ENCODE results near the gene MAP2.

DNA sequence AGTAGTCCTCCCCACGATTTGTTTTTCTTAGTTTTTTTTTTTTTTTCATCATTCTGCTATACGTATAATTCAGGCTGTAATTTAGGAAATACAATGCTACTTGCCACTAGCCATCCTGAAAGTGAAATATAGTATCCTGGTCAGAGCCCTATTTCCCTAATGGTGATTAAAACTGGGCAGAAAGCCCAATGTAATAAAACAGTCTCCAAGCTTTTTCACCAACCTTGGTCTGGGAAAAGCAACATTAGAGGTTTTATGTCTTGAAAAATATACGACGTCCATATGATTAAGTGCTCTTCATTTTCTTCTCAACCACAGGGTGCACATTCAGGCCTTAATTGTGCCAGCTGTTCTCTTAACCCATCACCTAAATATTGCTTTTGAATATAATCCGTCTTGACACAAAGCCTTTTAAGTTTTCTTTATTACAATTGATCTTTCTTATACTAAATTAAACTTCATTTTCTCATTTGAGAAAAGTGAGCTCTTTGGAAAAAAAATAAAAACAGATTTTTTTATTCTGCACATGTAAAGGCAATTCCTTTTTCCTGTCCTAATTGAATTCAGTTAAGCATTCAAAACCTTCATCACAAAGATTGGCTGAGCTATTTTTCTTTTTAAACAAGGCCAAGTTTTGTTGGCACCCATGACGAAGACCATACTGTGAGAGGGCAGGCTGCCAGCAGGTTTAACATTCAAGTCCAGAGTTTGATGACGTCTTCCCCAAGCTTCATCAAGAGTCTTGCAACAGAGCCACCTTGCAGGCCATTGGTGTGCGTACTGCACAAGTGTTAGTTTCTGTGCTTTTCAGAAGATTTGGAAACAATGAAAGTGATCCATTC, 52.7 kb downstream of the MAP2 start:
- TF ChIP-seq, protein P1, sequence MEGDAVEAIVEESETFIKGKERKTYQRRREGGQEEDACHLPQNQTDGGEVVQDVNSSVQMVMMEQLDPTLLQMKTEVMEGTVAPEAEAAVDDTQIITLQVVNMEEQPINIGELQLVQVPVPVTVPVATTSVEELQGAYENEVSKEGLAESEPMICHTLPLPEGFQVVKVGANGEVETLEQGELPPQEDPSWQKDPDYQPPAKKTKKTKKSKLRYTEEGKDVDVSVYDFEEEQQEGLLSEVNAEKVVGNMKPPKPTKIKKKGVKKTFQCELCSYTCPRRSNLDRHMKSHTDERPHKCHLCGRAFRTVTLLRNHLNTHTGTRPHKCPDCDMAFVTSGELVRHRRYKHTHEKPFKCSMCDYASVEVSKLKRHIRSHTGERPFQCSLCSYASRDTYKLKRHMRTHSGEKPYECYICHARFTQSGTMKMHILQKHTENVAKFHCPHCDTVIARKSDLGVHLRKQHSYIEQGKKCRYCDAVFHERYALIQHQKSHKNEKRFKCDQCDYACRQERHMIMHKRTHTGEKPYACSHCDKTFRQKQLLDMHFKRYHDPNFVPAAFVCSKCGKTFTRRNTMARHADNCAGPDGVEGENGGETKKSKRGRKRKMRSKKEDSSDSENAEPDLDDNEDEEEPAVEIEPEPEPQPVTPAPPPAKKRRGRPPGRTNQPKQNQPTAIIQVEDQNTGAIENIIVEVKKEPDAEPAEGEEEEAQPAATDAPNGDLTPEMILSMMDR (IDR thresholded peaks at IDR 0.05): no peak
- no peak for TF ChIP-seq EP300 (IDR thresholded peaks at IDR 0.05)
- TF ChIP-seq POLR2A (IDR thresholded peaks at IDR 0.05): no peak
- TF ChIP-seq POLR2AphosphoS5 (IDR thresholded peaks at IDR 0.05): no peak
